Gastroesophageal sphincter (tissue), 3 donors: ENCODE data around the gene CORO6.

ENCODE experiments used
- EP300 ChIP-seq: sonication (generic); formaldehyde crosslinking; IDR thresholded peaks from one replicate; pipeline ENCODE4 v1.6.1; 2017; ENCODE audit warnings: antibody characterized with exemption, mild to moderate bottlenecking
- POLR2A ChIP-seq, 2 donors: fragments of 450-650 bp; IDR thresholded peaks; one replicate each; pipeline ENCODE4 v1.6.1; 2017; ENCODE audit warnings: antibody characterized with exemption in 2 of 2, mild to moderate bottlenecking in 2 of 2, moderate library complexity in 1 of 2
- POLR2AphosphoS5 ChIP-seq: sonication (generic); formaldehyde crosslinking; IDR thresholded peaks from one replicate; pipeline ENCODE4 v1.6.1; 2017; ENCODE audit warnings: antibody characterized with exemption
- TF ChIP-seq, protein P1 (sequence below), 4 experiments: fragments of 200-600 bp in 2 of 4; fragments of 450-650 bp in 2 of 4; sonication (generic) in 1 of 4; IDR thresholded peaks; one replicate each; pipeline ENCODE4 v1.5.1; 2017 to 2019; ENCODE audit warnings: antibody characterized with exemption in 4 of 4, mild to moderate bottlenecking in 2 of 4, moderate library complexity in 2 of 4

DNA sequence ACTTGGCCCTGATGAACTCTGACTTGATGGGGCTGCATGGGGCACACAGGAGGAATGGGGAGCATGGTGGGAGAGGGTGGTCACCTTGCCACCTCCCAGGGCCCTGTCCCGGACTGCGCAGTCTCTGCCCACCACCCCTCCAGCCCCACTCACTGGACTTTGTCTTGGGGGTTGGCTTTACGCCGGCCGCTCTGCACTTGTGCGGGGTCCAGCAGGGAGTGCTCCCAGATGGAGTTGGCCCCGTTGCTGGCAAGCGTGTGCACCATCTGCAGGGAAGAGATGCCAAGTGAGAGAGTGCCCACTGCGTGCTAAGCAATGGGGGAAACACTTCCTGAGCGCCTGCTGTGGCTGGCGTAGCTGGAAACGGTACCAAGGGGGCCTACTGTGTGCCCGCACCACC is 39.9 kb downstream of the CORO6 start:
- TF ChIP-seq POLR2A (IDR thresholded peaks at IDR 0.05) (no peak), POLR2AphosphoS5 (no peak), EP300 (no peak)
- TF ChIP-seq, protein P1, sequence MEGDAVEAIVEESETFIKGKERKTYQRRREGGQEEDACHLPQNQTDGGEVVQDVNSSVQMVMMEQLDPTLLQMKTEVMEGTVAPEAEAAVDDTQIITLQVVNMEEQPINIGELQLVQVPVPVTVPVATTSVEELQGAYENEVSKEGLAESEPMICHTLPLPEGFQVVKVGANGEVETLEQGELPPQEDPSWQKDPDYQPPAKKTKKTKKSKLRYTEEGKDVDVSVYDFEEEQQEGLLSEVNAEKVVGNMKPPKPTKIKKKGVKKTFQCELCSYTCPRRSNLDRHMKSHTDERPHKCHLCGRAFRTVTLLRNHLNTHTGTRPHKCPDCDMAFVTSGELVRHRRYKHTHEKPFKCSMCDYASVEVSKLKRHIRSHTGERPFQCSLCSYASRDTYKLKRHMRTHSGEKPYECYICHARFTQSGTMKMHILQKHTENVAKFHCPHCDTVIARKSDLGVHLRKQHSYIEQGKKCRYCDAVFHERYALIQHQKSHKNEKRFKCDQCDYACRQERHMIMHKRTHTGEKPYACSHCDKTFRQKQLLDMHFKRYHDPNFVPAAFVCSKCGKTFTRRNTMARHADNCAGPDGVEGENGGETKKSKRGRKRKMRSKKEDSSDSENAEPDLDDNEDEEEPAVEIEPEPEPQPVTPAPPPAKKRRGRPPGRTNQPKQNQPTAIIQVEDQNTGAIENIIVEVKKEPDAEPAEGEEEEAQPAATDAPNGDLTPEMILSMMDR (IDR thresholded peaks at IDR 0.05): no peak
